HG02763 (cell line): ENCODE measurements around the gene ADA.
"Not testable (repeated sequence)": the region's sequence is repeated elsewhere in the genome, so short reads cannot be mapped to it uniquely, and the experiment has no call there.

Source experiments
- ATAC-seq: cut with Tn5 transposase; IDR thresholded peaks from one replicate; pipeline ENCODE4 v1.9.1; 2021; ENCODE audit warnings: mild to moderate bottlenecking, moderate library complexity; ENCODE audit not compliant: unreplicated experiment

Gene ADA

DNA sequence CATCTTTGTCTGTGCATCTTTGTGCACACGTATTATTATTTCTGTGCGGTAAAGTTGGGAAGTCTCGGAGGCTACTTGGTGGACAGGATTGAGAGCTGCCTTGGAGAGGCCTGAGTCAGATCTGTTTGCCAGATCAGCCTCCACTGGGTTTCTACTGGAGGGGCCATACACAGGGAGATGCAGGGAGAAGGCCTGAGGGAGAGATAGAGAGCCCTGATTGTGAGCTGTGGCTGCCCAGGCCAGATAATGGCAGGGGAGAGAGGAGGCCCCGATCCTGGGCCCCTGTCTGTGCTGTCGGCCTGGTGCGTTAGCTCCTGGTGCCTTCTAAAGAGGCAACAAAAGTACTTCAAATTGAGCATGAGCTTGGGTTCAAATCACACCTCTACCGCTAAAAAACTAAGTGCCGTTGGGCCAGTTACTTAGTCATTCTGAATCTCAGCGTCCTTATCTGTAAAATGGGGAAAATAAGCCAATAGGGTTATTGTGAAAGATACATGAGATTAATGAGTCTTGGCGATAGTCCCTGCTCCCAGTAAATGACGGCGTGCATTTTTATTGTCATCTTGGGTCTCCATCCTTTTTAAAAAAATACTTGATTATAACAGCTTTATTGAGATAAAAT is 27.6 kb upstream of the ADA start:
- no peak for ATAC-seq

DNA sequence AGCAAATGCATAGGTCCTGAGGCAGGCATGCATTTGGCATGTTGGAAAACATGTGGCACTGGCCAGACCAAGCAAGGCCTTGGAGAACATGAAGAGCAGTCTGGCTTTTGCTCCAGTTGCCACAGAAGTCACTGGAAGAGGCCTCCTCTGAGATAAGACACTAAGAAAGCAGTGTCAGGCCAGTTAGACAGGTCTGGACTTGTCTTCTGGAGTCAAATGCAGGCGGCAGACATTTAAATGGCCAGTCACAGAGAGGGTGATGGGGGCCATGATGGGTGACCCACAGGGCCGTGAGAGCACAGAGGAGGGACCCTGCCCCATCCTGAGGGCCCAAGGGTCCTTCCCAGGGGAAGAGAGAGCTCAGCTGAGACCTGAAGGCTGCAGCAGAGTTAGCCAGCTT is 26.7 kb upstream of the ADA start:
- no peak for ATAC-seq

DNA sequence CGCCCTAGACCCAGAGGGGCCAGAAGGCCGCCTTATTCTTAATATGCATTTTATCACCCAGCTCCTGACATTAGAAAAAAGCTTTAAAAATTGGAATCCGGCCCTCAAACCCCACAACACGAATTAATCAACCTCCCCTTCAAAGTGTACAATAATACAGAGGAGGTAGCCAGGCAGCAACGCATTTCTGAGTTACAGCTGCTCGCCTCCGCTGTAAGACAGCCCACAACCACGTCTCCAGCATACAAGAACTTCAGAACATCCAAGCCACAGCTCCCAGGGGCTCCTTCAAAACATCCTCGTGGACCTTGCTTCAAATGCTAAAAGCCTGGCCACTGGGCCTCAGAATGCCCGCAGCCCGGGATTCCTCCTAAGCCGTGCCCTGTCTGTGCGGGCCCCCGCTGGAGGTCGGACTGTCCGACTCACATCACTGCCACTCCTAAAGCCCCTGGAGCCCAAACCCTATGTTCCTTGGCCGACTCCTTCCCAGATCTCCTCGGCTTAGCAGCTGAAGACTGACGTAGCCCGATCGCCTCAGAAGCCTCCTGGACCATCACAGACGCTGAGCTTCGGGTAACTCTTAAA is 20.9 kb upstream of the ADA start:
- not testable (repeated sequence) for ATAC-seq

DNA sequence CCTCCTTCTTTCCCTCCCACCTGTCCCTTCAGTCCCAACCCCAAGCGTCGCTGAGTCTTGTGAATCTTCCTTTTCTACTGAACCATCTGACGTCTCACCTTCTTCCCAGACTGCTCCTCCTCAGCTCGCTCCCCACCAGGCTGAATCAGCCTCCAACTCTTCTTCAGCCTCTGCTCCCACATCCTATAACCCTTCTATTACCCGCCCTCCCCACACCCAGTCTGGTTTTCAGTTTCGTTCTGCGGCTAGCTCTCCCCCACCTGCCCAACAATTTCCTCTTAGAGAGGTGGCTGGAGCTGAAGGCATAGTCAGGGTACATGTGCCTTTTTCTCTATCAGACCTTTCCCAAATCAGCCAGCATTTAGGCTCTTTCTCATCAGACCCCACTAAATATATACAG is 20.0 kb upstream of the ADA start:
- ATAC-seq = not testable (repeated sequence)

DNA sequence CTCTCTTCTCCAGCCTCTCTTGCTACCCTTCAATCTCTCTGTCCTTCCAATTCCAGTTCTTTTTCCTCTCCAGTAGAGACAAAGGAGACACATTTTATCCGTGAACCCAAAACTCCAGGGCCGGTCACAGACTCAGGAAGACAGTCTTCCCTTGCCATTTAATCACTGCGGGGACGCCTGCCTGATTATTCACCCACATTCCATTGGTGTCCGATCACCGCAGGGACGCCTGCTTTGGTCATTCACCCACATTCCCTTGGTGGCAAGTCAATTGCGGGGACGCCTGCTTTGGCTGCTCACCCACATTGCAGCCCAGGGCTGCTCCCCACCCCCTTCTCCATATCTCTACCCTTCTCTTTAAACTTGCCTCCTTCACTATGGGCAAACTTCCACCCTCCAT is 19.4 kb upstream of the ADA start:
- ATAC-seq = not testable (repeated sequence)

DNA sequence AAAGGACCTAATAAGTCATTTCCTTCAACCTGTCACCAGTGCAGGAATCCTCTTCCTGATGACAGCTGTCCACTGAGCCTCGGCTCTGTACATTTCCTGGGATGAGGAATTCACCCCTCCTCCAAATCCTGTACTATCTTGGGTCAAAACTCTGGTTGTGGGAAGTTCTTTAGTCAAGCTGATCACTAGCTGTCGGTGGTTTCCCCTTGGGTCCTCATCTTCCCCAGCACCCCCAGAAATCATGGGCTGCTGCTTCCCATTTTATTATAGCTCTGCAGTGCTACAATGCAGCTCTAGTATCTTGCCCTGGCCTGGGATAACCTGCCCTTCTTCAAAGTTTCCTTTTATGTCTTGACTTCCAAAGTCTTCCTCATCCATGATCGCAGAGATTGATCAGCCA is 14.6 kb upstream of the ADA start:
- ATAC-seq = no peak

DNA sequence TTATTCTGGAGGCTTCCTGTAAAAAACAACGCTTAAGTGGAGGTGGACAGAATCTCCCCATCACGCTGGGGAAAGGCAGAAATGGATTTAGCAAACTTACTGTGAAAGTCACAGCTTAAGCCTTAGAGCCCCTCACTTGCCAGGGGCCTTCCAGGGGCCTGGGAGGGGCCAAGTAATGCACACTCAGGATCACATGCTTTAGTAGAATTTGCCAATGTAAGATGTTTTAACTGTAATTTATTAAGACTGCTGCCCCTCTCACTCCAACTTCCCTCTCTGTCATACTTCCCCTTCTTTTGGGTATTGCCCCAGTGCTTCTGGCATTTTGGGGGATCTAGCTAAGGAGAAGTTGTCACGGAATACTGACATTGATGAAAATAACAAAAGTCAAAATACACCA is 12.6 kb upstream of the ADA start:
- no peak for ATAC-seq

DNA sequence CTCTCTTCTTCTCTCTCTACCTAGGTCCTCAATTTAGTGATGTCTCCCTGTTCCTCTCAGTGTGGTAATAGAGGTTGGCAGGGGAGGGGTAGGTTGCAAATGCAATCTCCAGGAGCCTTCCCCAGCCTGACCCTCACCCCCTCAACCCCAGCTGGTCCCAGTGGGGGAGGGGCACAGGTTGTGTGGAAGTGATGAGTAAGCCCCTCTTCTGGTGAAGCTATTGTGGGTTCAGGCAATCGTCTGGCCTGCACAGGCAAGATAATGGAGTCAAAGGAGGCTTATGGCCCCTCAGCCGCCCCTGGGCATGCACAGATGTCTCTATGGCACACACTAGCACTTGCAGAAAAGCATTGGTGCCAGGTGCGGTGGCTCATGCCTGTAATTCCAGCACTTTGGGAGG is 10.8 kb upstream of the ADA start:
- no peak for ATAC-seq

DNA sequence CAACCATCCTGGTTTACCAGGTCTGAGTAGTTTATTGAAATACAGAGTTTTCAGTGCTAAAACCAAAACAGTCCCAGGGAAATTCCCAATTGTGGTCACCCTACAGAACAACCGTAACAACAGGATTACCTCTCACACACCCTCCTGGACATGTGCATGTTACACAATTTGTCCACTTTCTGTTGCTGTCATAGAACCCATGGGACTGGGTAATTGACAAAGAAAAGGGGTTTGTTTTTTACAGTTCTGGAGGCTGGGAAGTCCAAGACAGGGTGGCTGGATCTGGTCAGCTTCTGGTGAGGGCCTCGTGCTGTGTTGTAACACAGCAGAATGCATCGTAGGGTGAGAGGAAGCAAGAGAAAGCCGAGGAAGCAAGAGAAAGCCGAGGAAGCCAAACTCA is 9.1 kb upstream of the ADA start:
- ATAC-seq = no peak

DNA sequence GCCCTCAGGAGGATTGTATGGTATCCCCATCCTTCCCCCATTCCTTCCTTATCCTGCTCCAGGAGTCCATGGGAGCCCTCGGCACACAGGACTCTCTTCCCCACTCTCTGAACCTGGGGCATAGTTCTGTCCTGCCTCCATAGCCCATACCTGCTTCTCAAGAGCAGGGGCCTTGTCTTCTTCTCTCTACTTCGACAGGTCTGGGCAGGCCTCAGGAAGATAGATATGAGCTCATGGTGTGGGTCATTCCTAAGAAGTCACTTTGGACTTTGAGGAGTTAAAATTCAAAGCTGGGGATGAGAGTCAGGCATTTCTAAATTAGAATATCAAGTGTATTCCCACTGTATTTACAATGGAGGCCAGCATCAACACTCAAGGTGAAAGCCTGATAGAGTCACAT is 8.4 kb upstream of the ADA start:
- no peak for ATAC-seq

DNA sequence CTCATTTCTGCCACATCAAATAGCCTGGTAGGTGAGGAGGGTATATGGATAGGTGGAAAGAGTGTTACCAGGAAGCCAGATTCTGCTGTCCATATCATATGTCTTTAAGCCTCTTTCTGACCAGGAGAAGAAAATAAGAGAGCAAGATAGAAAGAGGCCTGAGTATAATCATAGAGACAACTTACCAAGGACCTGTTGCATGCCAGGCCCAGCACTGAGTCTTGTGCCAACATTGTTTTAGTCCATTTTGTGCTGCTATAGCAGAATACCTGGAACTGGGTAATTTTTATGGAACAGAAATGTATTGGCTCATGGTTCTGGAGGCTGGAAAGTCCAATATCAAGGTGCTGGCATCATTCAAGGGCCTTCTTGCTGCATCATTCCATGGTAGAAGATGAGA is 7.3 kb upstream of the ADA start:
- no peak for ATAC-seq

DNA sequence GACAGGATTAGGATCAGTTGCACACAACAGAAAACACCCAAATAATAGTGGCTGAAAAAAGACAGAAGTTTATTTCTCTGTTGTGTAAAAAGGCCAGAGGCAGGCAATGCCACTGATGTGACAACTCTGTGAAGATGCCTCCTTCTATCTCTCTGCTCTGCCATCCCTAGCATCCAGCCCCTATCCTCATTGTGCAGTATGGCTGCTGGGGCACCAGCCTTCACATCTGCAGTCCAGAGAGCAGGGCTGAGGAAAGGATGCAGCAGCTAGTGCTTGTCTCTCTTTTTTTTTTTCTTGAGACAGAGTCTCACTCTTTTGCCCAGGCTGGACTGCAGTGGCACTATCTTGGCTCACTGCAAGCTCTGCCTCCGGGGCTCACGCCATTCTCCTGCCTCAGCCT is 6.4 kb upstream of the ADA start:
- no peak for ATAC-seq

DNA sequence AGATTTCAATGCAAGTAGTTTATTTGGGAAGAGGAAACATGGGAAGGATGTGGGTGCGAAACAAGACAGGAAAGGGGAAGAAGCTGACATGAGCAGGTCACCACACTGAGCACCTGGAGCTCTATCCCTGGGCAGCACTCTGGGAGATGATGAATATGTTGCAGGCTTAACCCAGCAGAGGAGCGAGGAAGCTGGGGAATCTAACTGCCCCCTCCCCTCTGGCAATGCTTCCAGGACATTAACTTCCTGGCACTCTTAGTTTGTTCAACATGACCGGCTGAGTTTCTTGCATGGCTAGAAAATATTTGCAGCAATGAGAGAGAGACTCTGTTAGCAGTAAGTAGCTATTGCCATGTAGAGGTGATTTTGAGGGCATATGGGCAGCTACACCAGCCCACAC is 4.9 kb upstream of the ADA start:
- no peak for ATAC-seq

DNA sequence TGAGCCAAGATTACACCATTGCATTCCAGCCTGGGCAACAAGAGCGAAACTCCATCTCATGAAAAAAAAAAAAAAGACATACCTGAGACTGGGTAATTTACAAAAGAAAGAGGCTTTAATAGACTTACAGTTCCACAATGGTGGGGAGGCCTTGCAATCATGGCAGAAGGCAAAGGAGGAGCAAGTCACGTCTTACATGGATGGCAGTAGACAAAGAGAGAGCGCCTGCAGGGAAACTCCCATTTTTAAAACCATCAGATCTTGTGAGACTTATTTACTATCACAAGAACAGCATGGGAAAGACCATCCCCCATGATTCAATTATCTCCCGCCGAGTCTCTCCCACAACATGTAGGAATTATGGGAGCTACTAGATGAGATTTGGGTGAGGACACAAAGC is 2.7 kb upstream of the ADA start:
- not testable (repeated sequence) for ATAC-seq

DNA sequence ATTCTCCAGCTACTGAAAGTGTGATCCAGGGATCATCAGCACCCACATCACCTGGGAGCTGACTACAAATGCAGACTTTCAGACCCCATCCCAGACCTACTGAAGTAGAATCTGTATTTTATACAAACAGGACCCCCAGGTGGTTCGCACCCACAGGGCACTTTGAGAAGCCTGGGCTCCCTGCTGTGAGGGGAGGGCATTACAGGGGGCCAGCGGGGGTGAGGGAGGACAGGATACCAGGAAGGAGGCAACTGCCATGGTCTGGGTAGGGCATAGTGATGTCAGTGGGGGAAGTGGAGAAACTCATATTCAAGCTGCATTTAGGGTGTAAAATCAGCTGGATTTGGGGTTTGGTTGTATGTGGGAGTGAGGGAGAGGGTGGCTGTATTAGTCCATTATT is 2.0 kb upstream of the ADA start:
- ATAC-seq = no peak

DNA sequence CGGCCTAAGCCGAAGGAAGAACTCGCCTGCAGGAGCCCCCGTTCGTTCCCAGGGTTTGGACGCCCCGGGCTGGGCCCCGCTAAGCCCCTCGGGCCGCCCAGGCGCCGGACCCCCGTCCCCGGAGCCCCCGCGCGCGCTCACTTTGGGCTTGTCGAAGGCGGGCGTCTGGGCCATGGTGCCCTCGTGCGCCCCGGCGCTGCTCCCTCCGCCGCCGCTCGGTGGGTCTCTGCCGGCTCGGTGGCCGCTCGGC is 140 bp downstream of the ADA start:
- ATAC-seq = no peak

DNA sequence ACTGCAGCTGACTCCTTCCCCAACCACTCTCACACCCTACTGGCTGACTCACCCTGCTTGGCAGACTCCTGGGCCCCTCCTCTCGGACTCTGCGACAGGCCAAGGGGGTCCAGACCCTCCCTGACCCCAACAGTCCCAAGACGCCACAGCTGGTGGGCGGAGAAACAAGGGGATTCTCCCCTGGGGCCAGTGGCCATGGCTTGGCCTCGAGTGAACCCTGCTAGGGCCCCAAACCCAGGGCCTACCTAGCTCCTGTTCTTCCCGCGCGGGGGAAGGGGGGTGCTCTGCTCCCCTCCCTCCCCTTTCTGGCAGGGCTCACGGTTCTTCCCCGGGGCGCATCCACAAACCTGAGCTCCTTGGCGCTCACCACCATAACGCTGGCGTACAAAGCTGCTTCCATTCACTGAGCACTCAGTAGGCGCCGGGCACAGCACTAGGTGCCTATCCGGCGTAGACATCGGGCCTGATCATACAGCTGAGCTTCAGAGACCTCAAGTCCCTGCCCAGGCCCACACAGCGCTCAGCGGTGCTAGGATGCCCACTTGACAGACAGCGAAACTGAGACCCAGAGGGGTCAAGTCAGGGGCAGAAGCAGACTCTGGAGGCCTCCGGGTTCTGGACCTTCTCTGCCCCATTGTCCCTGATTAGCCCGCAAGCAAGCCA is 597 bp downstream of the ADA start:
- no peak for ATAC-seq

DNA sequence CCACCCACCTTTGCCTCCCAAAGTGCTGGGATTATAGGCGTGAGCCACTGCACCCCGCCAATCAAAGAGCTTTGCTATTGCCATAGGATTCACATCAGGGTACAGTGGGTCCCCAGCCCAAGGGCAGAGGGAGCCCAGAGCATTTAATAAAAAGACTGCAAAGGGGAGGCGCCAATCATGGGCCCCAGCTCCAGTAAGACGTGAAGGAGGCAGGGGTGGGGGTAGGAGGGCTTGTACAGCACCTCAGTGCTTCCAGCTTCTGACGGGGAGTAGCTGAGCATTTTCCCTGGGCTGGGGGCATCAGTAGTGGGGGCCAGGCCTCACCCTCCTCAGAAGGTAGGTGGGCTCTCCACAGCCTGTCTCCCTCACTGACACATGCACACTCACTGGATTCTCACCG is 1.5 kb downstream of the ADA start:
- ATAC-seq = no peak

DNA sequence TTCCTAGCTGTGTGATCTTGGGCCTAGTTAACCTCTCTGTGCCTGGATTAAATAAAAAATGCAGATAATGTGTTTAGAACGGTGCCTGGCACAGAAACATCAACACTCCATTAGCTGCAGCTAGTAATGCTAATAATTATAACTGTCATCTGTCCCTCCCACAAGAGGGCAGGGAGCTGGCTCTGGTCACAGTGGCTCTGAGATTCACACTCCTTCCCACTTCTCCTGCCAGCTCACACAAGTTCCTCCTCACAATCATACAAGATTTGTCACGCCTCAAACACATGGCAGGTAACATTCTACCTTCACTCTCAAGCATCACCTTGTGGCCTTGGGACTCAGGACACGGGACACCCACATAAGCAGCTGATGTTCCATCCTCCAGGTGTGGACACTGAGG is 2.4 kb downstream of the ADA start:
- ATAC-seq = no peak

DNA sequence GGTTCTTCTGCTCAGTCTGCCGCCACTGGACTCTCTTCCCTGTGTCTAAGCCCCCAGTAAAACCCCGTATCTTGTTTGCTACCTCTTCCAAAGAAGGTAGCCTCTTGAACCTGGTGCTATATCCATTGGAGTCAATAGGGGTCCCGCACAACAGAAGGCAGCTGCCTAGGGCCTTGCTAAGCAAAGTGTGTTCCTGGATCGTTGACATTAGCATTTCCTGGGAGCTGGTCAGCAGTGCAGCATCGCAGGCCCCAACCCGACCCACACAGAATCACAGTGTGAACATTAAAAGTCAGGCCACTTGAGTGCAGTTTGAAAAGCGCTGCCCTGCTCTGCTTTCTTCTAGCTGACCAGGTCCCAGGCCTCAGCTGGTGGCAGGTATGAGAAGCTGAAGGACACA is 2.9 kb downstream of the ADA start:
- ATAC-seq = no peak

DNA sequence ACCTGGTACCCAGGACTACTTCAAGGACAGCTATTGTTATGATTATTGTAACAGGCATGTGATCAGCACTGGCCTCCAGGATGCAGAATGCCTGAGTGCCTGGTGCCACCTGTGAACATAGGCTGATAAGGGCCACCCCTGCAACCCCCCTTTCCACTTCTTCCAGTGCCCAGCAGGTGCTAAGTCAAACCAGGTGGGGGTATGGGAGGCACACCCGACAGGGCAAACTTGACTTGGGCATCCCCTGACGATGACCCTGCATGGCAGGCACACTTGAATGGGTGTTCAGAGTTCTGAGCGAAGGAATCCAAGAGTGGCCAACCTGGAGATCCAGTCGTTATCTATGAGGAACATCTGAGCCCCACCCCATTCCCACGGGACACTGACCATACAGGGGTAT is 3.4 kb downstream of the ADA start:
- no peak for ATAC-seq

DNA sequence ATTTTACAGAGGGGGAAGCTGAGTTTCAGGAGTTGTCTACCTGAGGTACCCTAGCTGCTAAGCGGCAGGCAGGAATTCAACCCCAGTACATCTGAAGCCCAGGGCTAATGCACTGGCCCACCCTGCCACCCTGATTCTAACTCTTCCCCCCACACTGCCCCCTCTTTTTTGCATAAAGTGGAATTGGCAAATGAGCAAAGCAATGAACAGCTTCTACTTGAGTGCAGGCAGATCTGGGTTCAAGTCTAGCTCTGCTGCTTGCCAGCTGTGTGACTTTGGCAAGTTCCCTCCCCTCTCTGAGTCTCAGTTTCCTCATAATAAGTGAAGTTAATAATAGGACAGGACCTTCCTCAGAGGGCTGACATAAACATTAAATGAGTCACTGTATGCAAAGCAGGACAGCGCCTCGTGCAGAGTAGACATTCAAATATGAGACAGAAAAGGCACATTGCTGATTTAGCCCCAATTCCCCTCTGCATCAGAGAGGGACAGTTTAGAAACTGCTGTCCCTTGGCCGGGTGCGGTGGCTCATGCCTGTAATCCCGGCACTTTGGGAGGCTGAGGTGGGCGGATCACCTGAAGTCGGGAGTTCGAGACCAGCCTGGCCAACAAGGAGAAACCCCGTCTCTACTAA is 4.7 kb downstream of the ADA start:
- peak; percentile 42 for ATAC-seq
